DOHH2 (cell line): ENCODE measurements around the gene MRPS34.

Experiments used
- CTCF ChIP-seq: fragments of 200-600 bp; sonication (generic); IDR thresholded peaks from one replicate; pipeline ENCODE4 v1.5.1; 2014; ENCODE audit warnings: antibody characterized with exemption, mild to moderate bottlenecking, low read depth, low read length; ENCODE audit not compliant: poor library complexity, severe bottlenecking
- EZH2phosphoT487 ChIP-seq: fragments of 200-600 bp; sonication (generic); IDR thresholded peaks from 2 replicates; pipeline ENCODE4 v1.6.1; 2017; ENCODE audit warnings: borderline replicate concordance, mild to moderate bottlenecking, antibody characterized with exemption, low read length, moderate library complexity, mixed read lengths

DNA sequence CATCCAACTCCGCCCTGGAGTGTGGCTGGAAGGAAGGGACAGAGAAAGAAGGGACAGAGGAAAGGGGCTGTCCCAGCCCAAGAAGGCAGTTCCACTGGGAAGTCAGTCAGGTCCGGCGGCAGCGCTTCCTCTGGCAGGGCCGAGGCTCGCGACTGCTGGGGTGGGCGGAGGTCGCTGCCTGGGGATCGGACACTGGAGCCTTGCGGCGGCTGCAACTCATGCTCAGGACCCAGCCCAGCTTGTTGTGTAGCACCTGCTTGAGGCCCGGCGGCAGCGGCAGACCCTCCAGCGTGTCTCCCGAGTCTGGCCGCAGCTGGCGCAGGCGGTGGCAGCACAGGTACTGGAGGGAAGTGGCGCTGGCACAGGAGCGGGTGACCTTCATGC is 4.0 kb upstream of the MRPS34 start:
- TF ChIP-seq CTCF: no peak
- no peak for TF ChIP-seq EZH2phosphoT487
